DMS114 treated with DMSO at 0.1 percent for 48 hours (cell line): ENCODE data around the gene HSP90AA1.
"Not testable (repeated sequence)": the region's sequence is repeated elsewhere in the genome, so short reads cannot be mapped to it uniquely, and the experiment has no call there.

Experiments used
- DNase-seq: peaks from one replicate; lab custom pipeline; 2025; ENCODE audit not compliant: unreplicated experiment; lab: John Stamatoyannopoulos, UW

Gene HSP90AA1

GRCh38 chr14:102095231-102095870, 8.5 kb upstream of the HSP90AA1 start:
- no peak for DNase-seq

- DNase-seq, result no peak
Measured at GRCh38 chr14:102094101-102094500, 7.3 kb upstream of the HSP90AA1 start.

- DNase-seq, result no peak
Measured at GRCh38 chr14:102092806-102093205, 6.0 kb upstream of the HSP90AA1 start.

- no peak for DNase-seq
Measured at GRCh38 chr14:102090713-102091112, 3.9 kb upstream of the HSP90AA1 start.

- DNase-seq, result no peak
Measured at GRCh38 chr14:102089621-102090343, 2.9 kb upstream of the HSP90AA1 start.

GRCh38 chr14:102088012-102088792, 1.4 kb upstream of the HSP90AA1 start:
- DNase-seq, result no peak

- no peak for DNase-seq
Measured at GRCh38 chr14:102087762-102088011, 843 bp upstream of the HSP90AA1 start.

GRCh38 chr14:102086709-102086971, 204 bp downstream of the HSP90AA1 start:
- DNase-seq, result no peak

GRCh38 chr14:102085948-102086708, 716 bp downstream of the HSP90AA1 start:
- DNase-seq, result no peak

GRCh38 chr14:102085488-102085887, 1.4 kb downstream of the HSP90AA1 start:
- DNase-seq, result no peak

GRCh38 chr14:102084931-102085330, 1.9 kb downstream of the HSP90AA1 start:
- DNase-seq, result no peak

- DNase-seq, result not testable (repeated sequence)
Measured at GRCh38 chr14:102084522-102084921, 2.3 kb downstream of the HSP90AA1 start.

- no peak for DNase-seq
Measured at GRCh38 chr14:102081231-102082080, 5.4 kb downstream of the HSP90AA1 start.

GRCh38 chr14:102080183-102081080, 6.4 kb downstream of the HSP90AA1 start:
- no peak for DNase-seq

- no peak for DNase-seq
Measured at GRCh38 chr14:102079700-102079979, 7.2 kb downstream of the HSP90AA1 start.

- DNase-seq, result no peak
Measured at GRCh38 chr14:102078831-102079699, 7.8 kb downstream of the HSP90AA1 start.

- not testable (repeated sequence) for DNase-seq
Measured at GRCh38 chr14:102078361-102078791, 8.5 kb downstream of the HSP90AA1 start.

- no peak for DNase-seq
Measured at GRCh38 chr14:102077382-102077709, 9.5 kb downstream of the HSP90AA1 start.

- DNase-seq, result no peak
Measured at GRCh38 chr14:102075155-102075554, 11.7 kb downstream of the HSP90AA1 start.
